GM23338 (cell line): ENCODE data around the gene UBXN1. TPM values are rescaled to one million over a fixed set of nuclear protein-coding genes. Genes with fewer than 3 reads are reported as not detected.
A peak's percentile ranks its signal among the peaks of the same experiment; 100 is the strongest.

Experiments used
- ATAC-seq: fragments of 200-7000 bp; cut with Tn5 transposase; 3 replicates; pipeline ENCODE4 v1.9.1; 2020
- DNase-seq: peaks from one replicate; pipeline ENCODE4 v3.0.0-alpha.2; 2015; ENCODE audit warnings: low spot score
- H2AFZ ChIP-seq: fragments of 200-600 bp; sonication (generic); 2 replicates; pipeline ENCODE4 v1.8.0; 2016; ENCODE audit warnings: antibody characterized with exemption, mild to moderate bottlenecking, moderate library complexity
- H3F3A ChIP-seq: fragments of 200-600 bp; sonication (generic); replicated peaks from 2 replicates; pipeline ENCODE4 v1.8.0; 2017; ENCODE audit warnings: antibody characterized with exemption, mixed run types, low read depth
- H3K27ac ChIP-seq: fragments of 200-600 bp; sonication (generic); 2 replicates; pipeline ENCODE4 v1.6.1; 2016; ENCODE audit warnings: low read depth
- H3K27me3 ChIP-seq: fragments of 200-600 bp; sonication (generic); 2 replicates; pipeline ENCODE4 v1.8.0; 2016; ENCODE audit warnings: mild to moderate bottlenecking, mixed run types, moderate library complexity; ENCODE audit not compliant: insufficient read depth
- H3K36me3 ChIP-seq: fragments of 200-600 bp; sonication (generic); 2 replicates; pipeline ENCODE4 v1.8.0; 2016; ENCODE audit warnings: mild to moderate bottlenecking; ENCODE audit not compliant: insufficient read depth
- H3K4me1 ChIP-seq: fragments of 200-600 bp; sonication (generic); 2 replicates; pipeline ENCODE4 v1.8.0; 2016; ENCODE audit warnings: mild to moderate bottlenecking, moderate library complexity; ENCODE audit not compliant: insufficient read depth
- H3K4me2 ChIP-seq: fragments of 200-600 bp; sonication (generic); 2 replicates; pipeline ENCODE4 v1.7.1; 2017; ENCODE audit warnings: mixed run types
- H3K4me3 ChIP-seq: fragments of 200-600 bp; sonication (generic); 2 replicates; pipeline ENCODE4 v1.6.1; 2016; ENCODE audit warnings: mixed run types
- H3K79me2 ChIP-seq: fragments of 200-600 bp; sonication (generic); replicated peaks from 2 replicates; pipeline ENCODE4 v1.8.0; 2017; ENCODE audit warnings: mild to moderate bottlenecking; ENCODE audit not compliant: insufficient read depth
- H3K9me2 ChIP-seq: fragments of 200-600 bp; sonication (generic); 2 replicates; pipeline ENCODE4 v1.8.0; 2017; ENCODE audit not compliant: insufficient read depth
- H4K20me1 ChIP-seq: fragments of 200-600 bp; sonication (generic); replicated peaks from 2 replicates; pipeline ENCODE4 v1.8.0; 2017; ENCODE audit warnings: mild to moderate bottlenecking; ENCODE audit not compliant: insufficient read depth
- H3K27ac Mint-ChIP-seq: 2 replicates; pipeline ENCODE4 v1.8.0; 2020; ENCODE audit warnings: inconsistent platforms, mild to moderate bottlenecking, moderate library complexity, mixed read lengths
- H3K27me3 Mint-ChIP-seq: 3 replicates; pipeline ENCODE4 v1.8.0; 2022; ENCODE audit warnings: low read depth, mild to moderate bottlenecking, moderate library complexity, mixed read lengths, inconsistent platforms; ENCODE audit not compliant: insufficient read depth, poor library complexity
- H3K36me3 Mint-ChIP-seq: 3 replicates; pipeline ENCODE4 v1.8.0; 2021; ENCODE audit warnings: low read depth, mild to moderate bottlenecking, inconsistent platforms, moderate library complexity, mixed read lengths
- H3K4me1 Mint-ChIP-seq: 3 replicates; pipeline ENCODE4 v1.8.0; 2020; ENCODE audit warnings: mild to moderate bottlenecking, inconsistent platforms, mixed read lengths
- H3K4me3 Mint-ChIP-seq: 3 replicates; pipeline ENCODE4 v1.8.0; 2021; ENCODE audit warnings: moderate library complexity, mild to moderate bottlenecking, inconsistent platforms, mixed read lengths
- H3K9me3 Mint-ChIP-seq: 3 replicates; pipeline ENCODE4 v1.8.0; 2020; ENCODE audit warnings: moderate library complexity, mild to moderate bottlenecking, inconsistent platforms, mixed read lengths
- CREB1 ChIP-seq: fragments of 250-450 bp; sonication (Bioruptor Pico); IDR thresholded peaks from 2 replicates; pipeline ENCODE4 v1.5.0; 2020; ENCODE audit warnings: low read depth, mild to moderate bottlenecking, moderate library complexity
- ETS1 ChIP-seq: IDR thresholded peaks from 2 replicates; pipeline ENCODE4 v1.6.1; 2016; ENCODE audit warnings: antibody characterized with exemption
- NANOG ChIP-seq: IDR thresholded peaks from 2 replicates; pipeline ENCODE4 v1.6.1; 2016; ENCODE audit warnings: antibody characterized with exemption, borderline replicate concordance
- POLR2AphosphoS5 ChIP-seq: IDR thresholded peaks from 2 replicates; pipeline ENCODE4 v1.6.1; 2016; ENCODE audit warnings: antibody characterized with exemption, low read depth
- ZNF331 ChIP-seq: fragments of 250-450 bp; sonication (Bioruptor Pico); IDR thresholded peaks from 2 replicates; pipeline ENCODE4 v1.5.0; 2020; ENCODE audit warnings: low read depth, mild to moderate bottlenecking, moderate library complexity
- polyA plus RNA-seq: library from polyadenylated mRNA; unstranded; fragments of >200 nt; fragmentation: Nextera tagmentation; extraction: Ambion mirVana; gene quantifications from 2 replicates; pipeline ENCODE4 v1.2.1, GENCODE V29; 2016
- total RNA-seq: library from RNA; depleted of rRNA; stranded (reverse); fragments of >200 nt; shearing (Covaris generic); gene quantifications from 2 replicates; pipeline ENCODE4 v1.2.3, GENCODE V29; 2014
- TF ChIP-seq, protein P1 (sequence below): fragments of 250-450 bp; sonication (Bioruptor Pico); IDR thresholded peaks from 2 replicates; pipeline ENCODE4 v1.5.0; 2020; ENCODE audit warnings: mild to moderate bottlenecking, moderate library complexity

UBXN1 gene
- total and polyA plus RNA-seq, 2 experiments from 2014 or later: 126 to 132 TPM

GRCh38 chr11:62707277-62707861 is 28.5 kb upstream of the UBXN1 start, which contains the start of the genes BSCL2 and GNG3:
TSS of gene BSCL2 (minus strand) at chr11:62707424. CDS start at chr11:62707195, 229 bp downstream.
TSS of gene GNG3 (plus strand) at chr11:62707676. CDS start at chr11:62708296, 620 bp downstream.
- H4K20me1 ChIP-seq: no peaks in the 10 kb centered on the region; the same call in 1 of the 2 replicates
- peak within 1 kb of the TSS; percentile 60 for H3K27ac ChIP-seq
- peak; percentile 62 for ATAC-seq
- H3K4me2 ChIP-seq: peak within 1 kb of the TSS; percentile 95
- H3K9me2 ChIP-seq: no peaks in the 10 kb centered on the region
- peak; percentile 99 for DNase-seq
- Mint-ChIP-seq H3K27ac (peak within 1 kb of the TSS; percentile 95), H3K27me3 (peaks cover 27% of the 10 kb centered on the region), H3K9me3 (no peaks in the 10 kb centered on the region), H3K4me1 (peaks cover 36% of the 10 kb centered on the region), H3K4me3 (peak within 1 kb of the TSS; percentile 92), H3K36me3 (peaks cover 37% of the 10 kb centered on the region)
- TF ChIP-seq POLR2AphosphoS5 (peak; percentile 69), ETS1 (peak; percentile 50; the same call in 1 of the 2 replicates), CREB1 (CRISPR knock-in tag) (peak; percentile 84), NANOG (no peak), ZNF331 (no peak)
- TF ChIP-seq, protein P1, sequence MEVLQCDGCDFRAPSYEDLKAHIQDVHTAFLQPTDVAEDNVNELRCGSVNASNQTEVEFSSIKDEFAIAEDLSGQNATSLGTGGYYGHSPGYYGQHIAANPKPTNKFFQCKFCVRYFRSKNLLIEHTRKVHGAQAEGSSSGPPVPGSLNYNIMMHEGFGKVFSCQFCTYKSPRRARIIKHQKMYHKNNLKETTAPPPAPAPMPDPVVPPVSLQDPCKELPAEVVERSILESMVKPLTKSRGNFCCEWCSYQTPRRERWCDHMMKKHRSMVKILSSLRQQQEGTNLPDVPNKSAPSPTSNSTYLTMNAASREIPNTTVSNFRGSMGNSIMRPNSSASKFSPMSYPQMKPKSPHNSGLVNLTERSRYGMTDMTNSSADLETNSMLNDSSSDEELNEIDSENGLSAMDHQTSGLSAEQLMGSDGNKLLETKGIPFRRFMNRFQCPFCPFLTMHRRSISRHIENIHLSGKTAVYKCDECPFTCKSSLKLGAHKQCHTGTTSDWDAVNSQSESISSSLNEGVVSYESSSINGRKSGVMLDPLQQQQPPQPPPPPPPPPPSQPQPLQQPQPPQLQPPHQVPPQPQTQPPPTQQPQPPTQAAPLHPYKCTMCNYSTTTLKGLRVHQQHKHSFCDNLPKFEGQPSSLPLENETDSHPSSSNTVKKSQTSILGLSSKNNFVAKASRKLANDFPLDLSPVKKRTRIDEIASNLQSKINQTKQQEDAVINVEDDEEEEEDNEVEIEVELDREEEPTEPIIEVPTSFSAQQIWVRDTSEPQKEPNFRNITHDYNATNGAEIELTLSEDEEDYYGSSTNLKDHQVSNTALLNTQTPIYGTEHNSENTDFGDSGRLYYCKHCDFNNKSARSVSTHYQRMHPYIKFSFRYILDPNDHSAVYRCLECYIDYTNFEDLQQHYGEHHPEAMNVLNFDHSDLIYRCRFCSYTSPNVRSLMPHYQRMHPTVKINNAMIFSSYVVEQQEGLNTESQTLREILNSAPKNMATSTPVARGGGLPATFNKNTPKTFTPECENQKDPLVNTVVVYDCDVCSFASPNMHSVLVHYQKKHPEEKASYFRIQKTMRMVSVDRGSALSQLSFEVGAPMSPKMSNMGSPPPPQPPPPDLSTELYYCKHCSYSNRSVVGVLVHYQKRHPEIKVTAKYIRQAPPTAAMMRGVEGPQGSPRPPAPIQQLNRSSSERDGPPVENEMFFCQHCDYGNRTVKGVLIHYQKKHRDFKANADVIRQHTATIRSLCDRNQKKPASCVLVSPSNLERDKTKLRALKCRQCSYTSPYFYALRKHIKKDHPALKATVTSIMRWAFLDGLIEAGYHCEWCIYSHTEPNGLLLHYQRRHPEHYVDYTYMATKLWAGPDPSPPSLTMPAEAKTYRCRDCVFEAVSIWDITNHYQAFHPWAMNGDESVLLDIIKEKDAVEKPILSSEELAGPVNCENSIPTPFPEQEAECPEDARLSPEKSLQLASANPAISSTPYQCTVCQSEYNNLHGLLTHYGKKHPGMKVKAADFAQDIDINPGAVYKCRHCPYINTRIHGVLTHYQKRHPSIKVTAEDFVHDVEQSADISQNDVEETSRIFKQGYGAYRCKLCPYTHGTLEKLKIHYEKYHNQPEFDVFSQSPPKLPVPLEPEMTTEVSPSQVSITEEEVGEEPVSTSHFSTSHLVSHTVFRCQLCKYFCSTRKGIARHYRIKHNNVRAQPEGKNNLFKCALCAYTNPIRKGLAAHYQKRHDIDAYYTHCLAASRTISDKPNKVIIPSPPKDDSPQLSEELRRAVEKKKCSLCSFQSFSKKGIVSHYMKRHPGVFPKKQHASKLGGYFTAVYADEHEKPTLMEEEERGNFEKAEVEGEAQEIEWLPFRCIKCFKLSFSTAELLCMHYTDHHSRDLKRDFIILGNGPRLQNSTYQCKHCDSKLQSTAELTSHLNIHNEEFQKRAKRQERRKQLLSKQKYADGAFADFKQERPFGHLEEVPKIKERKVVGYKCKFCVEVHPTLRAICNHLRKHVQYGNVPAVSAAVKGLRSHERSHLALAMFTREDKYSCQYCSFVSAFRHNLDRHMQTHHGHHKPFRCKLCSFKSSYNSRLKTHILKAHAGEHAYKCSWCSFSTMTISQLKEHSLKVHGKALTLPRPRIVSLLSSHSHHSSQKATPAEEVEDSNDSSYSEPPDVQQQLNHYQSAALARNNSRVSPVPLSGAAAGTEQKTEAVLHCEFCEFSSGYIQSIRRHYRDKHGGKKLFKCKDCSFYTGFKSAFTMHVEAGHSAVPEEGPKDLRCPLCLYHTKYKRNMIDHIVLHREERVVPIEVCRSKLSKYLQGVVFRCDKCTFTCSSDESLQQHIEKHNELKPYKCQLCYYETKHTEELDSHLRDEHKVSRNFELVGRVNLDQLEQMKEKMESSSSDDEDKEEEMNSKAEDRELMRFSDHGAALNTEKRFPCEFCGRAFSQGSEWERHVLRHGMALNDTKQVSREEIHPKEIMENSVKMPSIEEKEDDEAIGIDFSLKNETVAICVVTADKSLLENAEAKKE (CRISPR knock-in tag): peak; percentile 81; the same call in 1 of the 2 replicates
- peaks cover 54% of the 10 kb centered on the region for H3F3A ChIP-seq
- H3K27me3 ChIP-seq: no peaks in the 10 kb centered on the region
- H3K36me3 ChIP-seq: peaks cover 13% of the 10 kb centered on the region
- H2AFZ ChIP-seq: no peak within 1 kb of the TSS
- H3K4me1 ChIP-seq: peaks cover 28% of the 10 kb centered on the region
- peaks cover 9% of the 10 kb centered on the region for H3K79me2 ChIP-seq
- peak within 1 kb of the TSS; percentile 82 for H3K4me3 ChIP-seq
